Measurements from ENCODE around the gene PHF21B.
"Not testable (repeated sequence)": the region's sequence is repeated elsewhere in the genome, so short reads cannot be mapped to it uniquely, and the experiment has no call there.

The PHF21B gene

GRCh38 chr22:45053094-45053493 lies 43.3 kb upstream of the PHF21B start:
- TF ChIP-seq LEF1 (IDR thresholded peaks at IDR 0.05; ENCODE audit: borderline replicate concordance) (no peak), L3MBTL2 (conservative IDR thresholded peaks at IDR 0.05) (no peak), BHLHE40 (IDR thresholded peaks at IDR 0.05; ENCODE audit: borderline replicate concordance) (no peak), ZNF384 (IDR thresholded peaks at IDR 0.05) (no peak)
- ChIA-PET CTCF (no interaction called here), POLR2A (no interaction called here)
- DNase-seq (ENCODE audit: extremely low spot score) = no peak

- TF ChIP-seq, protein P1, sequence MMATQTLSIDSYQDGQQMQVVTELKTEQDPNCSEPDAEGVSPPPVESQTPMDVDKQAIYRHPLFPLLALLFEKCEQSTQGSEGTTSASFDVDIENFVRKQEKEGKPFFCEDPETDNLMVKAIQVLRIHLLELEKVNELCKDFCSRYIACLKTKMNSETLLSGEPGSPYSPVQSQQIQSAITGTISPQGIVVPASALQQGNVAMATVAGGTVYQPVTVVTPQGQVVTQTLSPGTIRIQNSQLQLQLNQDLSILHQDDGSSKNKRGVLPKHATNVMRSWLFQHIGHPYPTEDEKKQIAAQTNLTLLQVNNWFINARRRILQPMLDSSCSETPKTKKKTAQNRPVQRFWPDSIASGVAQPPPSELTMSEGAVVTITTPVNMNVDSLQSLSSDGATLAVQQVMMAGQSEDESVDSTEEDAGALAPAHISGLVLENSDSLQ (IDR thresholded peaks at IDR 0.05) = peak; percentile 20; the same call in 1 of the 2 replicates
- POLR2A ChIA-PET; CTCF ChIA-PET; DNase-seq (ENCODE audit: extremely low spot score): not testable (repeated sequence)
Measured at GRCh38 chr22:45052665-45053064, 42.9 kb upstream of the PHF21B start.

DNA sequence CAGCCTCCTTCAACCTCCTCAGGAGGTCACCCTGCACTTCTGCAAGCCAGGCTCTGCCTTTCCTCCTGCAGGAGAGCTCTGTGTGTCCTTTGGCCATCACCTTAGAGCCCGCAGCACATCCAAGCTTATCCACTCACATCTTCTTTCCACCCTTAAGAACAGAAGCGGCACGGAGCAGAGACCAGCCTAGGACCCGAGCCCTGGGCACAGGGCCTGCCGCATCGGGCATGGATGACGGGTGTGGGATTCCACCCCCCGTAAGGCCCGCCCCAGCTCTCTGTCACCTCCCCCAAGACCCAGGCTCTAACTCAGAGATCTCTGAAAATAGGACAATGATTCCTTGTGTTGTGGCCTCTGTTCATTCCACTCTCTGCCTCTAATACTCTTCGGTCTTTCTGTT lies 42.1 kb upstream of the PHF21B start:
- POLR2A ChIA-PET = no interaction called here
- CTCF ChIA-PET = no interaction called here
- DNase-seq (ENCODE audit: extremely low spot score) = no peak
- no peak for TF ChIP-seq ZNF384 (IDR thresholded peaks at IDR 0.05)
- TF ChIP-seq L3MBTL2 (conservative IDR thresholded peaks at IDR 0.05) = no peak
- TF ChIP-seq SUZ12 (IDR thresholded peaks at IDR 0.05) = no peak
- TF ChIP-seq FOXM1 (IDR thresholded peaks at IDR 0.05; ENCODE audit: borderline replicate concordance) = no peak
- TF ChIP-seq TARDBP (IDR thresholded peaks at IDR 0.05) = no peak

- POLR2A ChIA-PET = no interaction called here
- TF ChIP-seq CTBP1 (IDR thresholded peaks at IDR 0.05; ENCODE audit: borderline replicate concordance) (no peak), ZNF384 (IDR thresholded peaks at IDR 0.05) (no peak), ELF4 (IDR thresholded peaks at IDR 0.05) (no peak), TARDBP (IDR thresholded peaks at IDR 0.05) (no peak), FOXK2 (IDR thresholded peaks at IDR 0.05) (no peak), SUZ12 (IDR thresholded peaks at IDR 0.05) (no peak), LEF1 (IDR thresholded peaks at IDR 0.05; ENCODE audit: borderline replicate concordance) (no peak), NFRKB (IDR thresholded peaks at IDR 0.05) (no peak), FOXM1 (IDR thresholded peaks at IDR 0.05; ENCODE audit: borderline replicate concordance) (no peak), L3MBTL2 (conservative IDR thresholded peaks at IDR 0.05) (no peak), BHLHE40 (IDR thresholded peaks at IDR 0.05; ENCODE audit: borderline replicate concordance) (no peak), FOXA1 (IDR thresholded peaks at IDR 0.05) (no peak), SP1 (IDR thresholded peaks at IDR 0.05) (no peak), ARNT (IDR thresholded peaks at IDR 0.05) (no peak)
- TF ChIP-seq, protein P1 (IDR thresholded peaks at IDR 0.05) = no peak
- no peak for DNase-seq (ENCODE audit: extremely low spot score)
- CTCF ChIA-PET = no interaction called here
Measured at GRCh38 chr22:45051419-45051818, 41.6 kb upstream of the PHF21B start.

GRCh38 chr22:45047260-45047659 lies 37.5 kb upstream of the PHF21B start:
- ChIA-PET POLR2A (no interaction called here), CTCF (no interaction called here)
- no peak for DNase-seq (ENCODE audit: extremely low spot score)
- no peak for TF ChIP-seq FOXK2 (IDR thresholded peaks at IDR 0.05)
- no peak for TF ChIP-seq NFRKB (IDR thresholded peaks at IDR 0.05)

DNA sequence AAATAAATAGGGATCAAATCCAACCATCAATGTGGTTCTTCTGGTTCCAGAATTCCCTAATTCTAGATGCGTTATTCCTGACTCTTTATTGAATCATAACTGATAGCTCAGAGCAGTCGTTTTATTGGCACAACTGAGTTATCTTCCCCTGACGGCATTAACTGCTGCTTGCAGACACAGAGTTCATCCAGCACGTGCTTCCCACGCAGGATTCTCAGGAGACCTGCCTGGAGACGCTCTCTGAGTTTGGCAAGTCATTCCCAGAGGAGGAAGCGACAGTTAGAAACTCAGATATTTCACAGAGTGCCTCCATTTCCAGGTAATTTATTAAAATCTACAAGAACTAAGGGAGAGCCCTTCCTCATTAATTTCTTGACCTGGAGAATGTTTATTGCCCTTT lies 35.4 kb upstream of the PHF21B start:
- ChIA-PET POLR2A (no interaction called here), CTCF (no interaction called here)
- TF ChIP-seq ELF4 (IDR thresholded peaks at IDR 0.05) (no peak), ZNF384 (IDR thresholded peaks at IDR 0.05) (no peak), FOXM1 (IDR thresholded peaks at IDR 0.05; ENCODE audit: borderline replicate concordance) (no peak), TARDBP (IDR thresholded peaks at IDR 0.05) (no peak), SP1 (IDR thresholded peaks at IDR 0.05) (no peak), BHLHE40 (IDR thresholded peaks at IDR 0.05; ENCODE audit: borderline replicate concordance) (no peak), LEF1 (IDR thresholded peaks at IDR 0.05; ENCODE audit: borderline replicate concordance) (no peak), NFRKB (IDR thresholded peaks at IDR 0.05) (no peak), CTBP1 (IDR thresholded peaks at IDR 0.05; ENCODE audit: borderline replicate concordance) (no peak), L3MBTL2 (conservative IDR thresholded peaks at IDR 0.05) (no peak), FOXA1 (IDR thresholded peaks at IDR 0.05) (no peak), FOXK2 (IDR thresholded peaks at IDR 0.05) (no peak), SUZ12 (IDR thresholded peaks at IDR 0.05) (no peak), HDGF (IDR thresholded peaks at IDR 0.05; ENCODE audit: borderline replicate concordance) (no peak), ARNT (IDR thresholded peaks at IDR 0.05) (no peak)
- TF ChIP-seq, protein P1 (IDR thresholded peaks at IDR 0.05) = no peak
- DNase-seq (ENCODE audit: extremely low spot score) = no peak

- CTCF ChIA-PET = no interaction called here
- POLR2A ChIA-PET = no interaction called here
- TF ChIP-seq FOXM1 (IDR thresholded peaks at IDR 0.05; ENCODE audit: borderline replicate concordance) (no peak), FOXK2 (IDR thresholded peaks at IDR 0.05) (no peak), SP1 (IDR thresholded peaks at IDR 0.05) (no peak), ELF4 (IDR thresholded peaks at IDR 0.05) (no peak)
- no peak for DNase-seq (ENCODE audit: extremely low spot score)
Measured at GRCh38 chr22:45042263-45042662, 32.5 kb upstream of the PHF21B start.

GRCh38 chr22:45039133-45039532 lies 29.3 kb upstream of the PHF21B start:
- ChIA-PET POLR2A (no interaction called here), CTCF (no interaction called here)
- TF ChIP-seq L3MBTL2 (conservative IDR thresholded peaks at IDR 0.05) (no peak), BHLHE40 (IDR thresholded peaks at IDR 0.05; ENCODE audit: borderline replicate concordance) (no peak), TARDBP (IDR thresholded peaks at IDR 0.05) (no peak), SP1 (IDR thresholded peaks at IDR 0.05) (no peak), ZNF384 (IDR thresholded peaks at IDR 0.05) (no peak), NFRKB (IDR thresholded peaks at IDR 0.05) (no peak)
- no peak for DNase-seq (ENCODE audit: extremely low spot score)

Data from HEK293T (cell line).